Measurements from ENCODE around the gene TBX22. TPM values are rescaled to one million over a fixed set of nuclear protein-coding genes. Genes with fewer than 3 reads are reported as not detected.
"Not testable (repeated sequence)": the region's sequence is repeated elsewhere in the genome, so short reads cannot be mapped to it uniquely, and the experiment has no call there.

The TBX22 gene, protein sequence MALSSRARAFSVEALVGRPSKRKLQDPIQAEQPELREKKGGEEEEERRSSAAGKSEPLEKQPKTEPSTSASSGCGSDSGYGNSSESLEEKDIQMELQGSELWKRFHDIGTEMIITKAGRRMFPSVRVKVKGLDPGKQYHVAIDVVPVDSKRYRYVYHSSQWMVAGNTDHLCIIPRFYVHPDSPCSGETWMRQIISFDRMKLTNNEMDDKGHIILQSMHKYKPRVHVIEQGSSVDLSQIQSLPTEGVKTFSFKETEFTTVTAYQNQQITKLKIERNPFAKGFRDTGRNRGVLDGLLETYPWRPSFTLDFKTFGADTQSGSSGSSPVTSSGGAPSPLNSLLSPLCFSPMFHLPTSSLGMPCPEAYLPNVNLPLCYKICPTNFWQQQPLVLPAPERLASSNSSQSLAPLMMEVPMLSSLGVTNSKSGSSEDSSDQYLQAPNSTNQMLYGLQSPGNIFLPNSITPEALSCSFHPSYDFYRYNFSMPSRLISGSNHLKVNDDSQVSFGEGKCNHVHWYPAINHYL
- not detected for polyA plus RNA-seq (ENCODE audit: insufficient read length)

DNA sequence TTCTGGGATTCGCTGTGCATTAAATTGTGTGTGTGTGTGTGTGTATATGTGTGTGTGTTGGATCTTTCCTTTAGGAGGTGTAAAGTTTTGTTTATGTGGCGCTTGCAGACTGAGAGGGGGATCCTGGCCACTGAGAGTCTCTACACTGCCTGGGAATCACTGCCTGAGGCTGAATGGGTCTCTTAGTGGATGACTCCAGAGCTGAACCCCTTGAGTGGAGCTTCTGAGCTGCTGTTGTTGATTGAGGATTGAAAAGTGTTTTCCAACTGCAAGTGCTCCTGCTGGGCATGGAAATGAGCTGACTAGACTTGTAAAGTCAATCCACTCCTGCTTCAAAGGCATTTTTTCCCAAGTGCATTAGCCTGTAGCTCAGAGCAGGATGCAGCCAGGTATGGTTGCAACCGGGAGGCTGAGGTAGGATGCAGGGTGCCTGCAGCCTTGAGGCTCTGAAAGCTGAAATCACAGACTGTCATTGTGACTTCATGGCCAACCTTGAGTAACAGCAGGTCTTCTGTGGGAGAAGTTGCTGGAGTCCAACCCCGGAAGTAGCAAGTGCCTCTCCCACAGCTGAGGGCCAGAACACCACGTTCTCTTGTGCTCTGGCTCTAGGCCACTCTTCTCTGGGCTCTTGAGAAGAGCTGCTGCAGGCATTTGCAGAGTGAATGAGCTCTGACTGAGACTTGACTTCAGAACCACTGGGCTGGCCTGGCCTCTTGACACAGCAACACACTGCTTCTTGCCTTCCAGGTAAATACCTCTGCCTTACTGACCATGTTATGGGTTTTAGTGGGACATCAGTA is at the start of gene TBX22:
TBX22 (plus strand) TSS at position 613 of the 800 bp plus-strand sequence. CDS start 7,517 bp downstream, outside the sequence.
- DNase-seq = no peak

DNA sequence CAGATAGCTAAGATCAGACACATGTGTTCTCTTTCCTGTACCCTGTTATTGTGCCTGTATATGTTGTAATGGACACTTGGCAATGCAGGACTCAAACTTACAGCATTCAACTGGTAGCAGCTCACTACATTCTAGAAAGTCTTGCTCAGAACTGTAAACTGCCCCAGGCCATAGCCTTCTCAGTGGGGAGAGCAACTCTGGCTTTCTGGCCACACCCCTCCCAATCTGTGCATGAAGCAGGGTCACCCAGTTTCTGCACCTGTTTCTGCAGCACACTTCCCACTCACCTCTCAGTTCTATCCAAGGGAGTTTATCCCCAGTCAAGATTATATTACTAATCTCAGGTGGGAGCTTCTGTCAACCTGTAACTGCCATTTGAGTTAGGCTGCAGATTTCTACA is 38.9 kb upstream of the TBX22 start:
- no peak for DNase-seq

DNA sequence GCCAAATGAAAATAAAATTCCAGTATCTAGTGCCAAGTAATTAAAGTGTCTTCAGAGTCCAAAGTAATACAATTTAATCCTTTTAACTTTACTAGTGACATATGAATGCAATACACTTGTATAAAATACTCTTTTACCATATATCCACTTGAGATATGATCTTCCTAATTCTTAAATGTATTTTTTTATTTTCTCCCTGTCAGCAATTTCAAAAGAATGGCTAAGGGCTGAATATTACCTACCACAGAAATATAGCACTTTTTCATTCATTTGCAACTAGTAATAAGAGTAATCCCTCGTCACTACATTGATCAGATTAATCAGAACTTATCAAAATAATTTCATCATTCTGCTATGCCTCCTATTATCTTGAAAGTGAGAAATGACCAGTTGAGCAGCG is 10.1 kb upstream of the TBX22 start:
- DNase-seq = no peak

DNA sequence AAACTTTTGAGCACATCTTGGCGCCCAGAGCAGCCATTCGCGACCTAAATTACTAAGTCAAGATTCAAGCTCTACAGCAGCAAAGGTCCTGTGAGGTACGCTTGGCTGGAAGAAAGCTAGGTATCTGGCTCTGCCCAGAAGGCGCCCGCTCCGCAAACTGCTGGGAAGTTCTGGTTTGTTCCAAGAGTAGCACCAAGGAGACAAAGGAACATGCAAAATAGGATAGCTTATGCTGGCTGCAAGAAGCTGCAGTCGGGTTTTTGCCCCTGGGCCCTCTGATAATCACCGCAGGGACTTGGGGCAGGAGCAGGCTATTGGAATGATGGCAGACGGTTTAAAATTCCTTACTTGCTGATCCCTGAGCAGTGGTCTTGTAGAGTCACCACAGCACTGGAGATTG is 3.0 kb upstream of the TBX22 start:
- no peak for DNase-seq

DNA sequence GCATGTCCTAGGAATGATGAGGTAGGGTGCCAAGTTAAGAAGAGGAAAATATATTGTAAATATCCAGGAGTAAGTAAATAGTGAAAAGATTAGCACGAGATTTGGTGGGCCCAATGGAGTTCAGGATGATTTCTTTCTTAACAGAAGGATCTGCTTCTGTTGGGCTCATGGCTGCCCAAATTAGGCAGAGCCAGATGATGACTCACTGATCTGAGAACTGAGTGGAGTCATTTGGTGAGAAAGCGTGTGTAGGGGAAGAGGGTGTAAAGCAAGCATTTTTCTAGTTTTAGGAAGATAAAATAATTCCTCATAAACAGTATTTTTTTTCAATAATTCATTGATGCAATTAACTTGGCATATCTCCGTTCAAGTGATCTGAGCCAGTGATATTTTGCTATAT is 1.6 kb downstream of the TBX22 start:
- no peak for DNase-seq

DNA sequence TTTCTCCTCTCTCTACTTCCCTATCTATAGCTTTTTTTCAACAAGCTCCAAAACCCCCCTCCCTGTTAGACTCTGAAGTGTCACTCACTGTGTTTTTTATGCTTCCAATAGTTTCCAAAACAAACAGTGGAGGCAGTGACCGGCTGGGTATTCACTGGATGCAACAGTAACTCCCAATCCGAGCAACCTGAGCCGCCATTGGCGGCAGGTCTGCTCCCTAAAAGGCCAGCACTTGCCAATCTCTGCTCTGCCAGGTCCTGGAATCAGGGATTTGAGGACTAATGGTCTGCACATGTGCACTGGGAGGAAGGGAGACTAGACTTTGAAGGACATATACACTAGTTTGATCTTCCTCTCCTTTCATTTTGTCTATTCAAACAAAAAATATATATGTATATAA is 7.1 kb downstream of the TBX22 start:
- no peak for DNase-seq

DNA sequence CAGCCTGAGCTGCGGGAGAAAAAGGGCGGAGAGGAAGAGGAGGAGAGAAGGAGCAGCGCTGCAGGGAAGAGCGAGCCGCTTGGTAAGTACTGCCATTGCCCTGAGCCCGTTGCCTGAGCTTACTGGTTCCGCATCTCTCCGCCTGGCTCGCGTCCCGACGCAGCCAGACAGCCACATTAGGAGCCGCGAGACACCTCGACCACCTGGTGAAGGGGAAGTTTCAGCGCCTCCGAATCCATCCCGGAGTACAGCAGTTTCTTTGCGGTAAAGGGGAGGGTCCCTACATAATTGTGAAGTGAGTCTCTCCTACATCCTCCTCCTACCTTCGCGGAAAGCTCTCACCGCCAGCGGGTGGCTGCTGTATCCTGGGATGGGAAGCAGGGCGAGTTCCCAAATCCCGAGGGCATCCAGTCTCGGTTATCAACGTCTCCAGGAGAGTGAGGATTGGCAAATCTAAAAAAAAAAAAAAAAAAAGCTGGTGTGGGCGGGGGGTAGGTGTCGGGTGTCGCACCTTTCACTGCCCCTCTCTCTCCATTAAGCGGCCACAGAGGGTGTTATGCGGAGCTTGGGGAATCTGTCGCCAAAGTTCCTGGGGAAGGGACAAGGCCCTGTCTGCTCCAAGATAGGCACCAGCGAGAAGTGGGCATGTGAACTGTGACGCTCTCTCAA is 7.9 kb downstream of the TBX22 start:
- DNase-seq = no peak

DNA sequence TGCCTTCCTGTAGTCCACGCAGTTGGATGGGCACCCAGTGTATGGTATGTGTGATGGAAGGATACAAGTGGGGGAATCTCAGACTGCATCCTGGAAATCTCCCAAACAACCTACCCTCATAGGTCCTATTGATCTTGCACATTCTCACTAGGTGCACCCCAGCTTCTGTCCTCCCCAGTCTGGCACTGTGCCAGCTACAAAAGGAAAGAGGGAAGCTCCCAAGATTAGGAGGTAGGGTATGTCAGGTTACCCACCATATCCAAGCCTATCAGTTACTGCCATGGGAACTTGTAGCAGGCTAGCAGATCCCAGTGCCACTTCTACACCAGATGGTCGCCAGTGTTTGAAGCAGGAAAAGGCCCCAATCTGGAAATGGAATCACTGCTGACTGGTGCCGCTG is 11.6 kb downstream of the TBX22 start:
- no peak for DNase-seq

DNA sequence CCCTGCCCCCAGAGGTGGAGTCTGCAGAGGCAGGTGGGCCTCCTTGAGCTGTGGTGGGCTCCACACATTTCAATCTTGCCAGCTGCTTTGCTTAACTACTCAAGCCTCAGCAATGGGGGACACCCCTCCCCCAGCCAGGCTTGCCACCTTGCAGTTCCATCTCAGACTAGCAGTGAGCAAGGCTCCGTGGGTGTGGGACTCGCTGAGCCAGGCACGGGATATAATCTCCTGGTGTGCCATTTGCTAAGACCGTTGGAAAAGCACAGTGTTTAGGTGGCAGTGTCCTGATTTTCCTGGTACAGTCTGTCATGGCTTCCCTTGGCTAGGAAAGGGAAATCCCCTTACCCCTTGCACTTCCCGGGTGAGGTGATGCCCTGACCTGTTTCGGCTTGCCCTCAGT is 51.6 kb downstream of the TBX22 start:
- not testable (repeated sequence) for DNase-seq

DNA sequence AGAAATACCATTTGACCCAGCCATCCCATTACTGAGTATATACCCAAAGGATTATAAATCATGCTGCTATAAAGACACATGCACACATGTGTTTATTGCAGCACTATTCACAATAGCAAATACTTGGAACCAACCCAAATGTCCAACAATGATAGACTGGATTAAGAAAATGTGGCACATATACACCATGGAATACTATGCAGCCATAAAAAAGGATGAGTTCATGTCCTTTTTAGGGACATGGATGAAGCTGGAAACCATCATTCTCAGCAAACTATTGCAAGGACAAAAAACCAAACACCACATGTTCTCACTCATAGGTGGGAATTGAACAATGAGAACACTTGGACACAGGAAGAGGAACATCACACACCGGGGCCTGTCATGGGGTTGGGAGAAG is 61.1 kb downstream of the TBX22 start:
- DNase-seq = not testable (repeated sequence)
